Loucy (cell line): ENCODE measurements around the gene MSI1.

Experiments used
- H2AFZ ChIP-seq: fragments of 200-600 bp; sonication (generic); 2 replicates; pipeline ENCODE4 v1.6.0; 2016; ENCODE audit warnings: antibody characterized with exemption, mild to moderate bottlenecking, low read length, moderate library complexity
- H3F3A ChIP-seq: fragments of 200-600 bp; 2 replicates; pipeline ENCODE4 v1.6.0; 2016; ENCODE audit warnings: antibody characterized with exemption, low read depth, mild to moderate bottlenecking
- H3K27me3 ChIP-seq: fragments of 200-600 bp; sonication (generic); 2 replicates; pipeline ENCODE4 v1.6.1; 2014; ENCODE audit warnings: low read length, mild to moderate bottlenecking; ENCODE audit not compliant: insufficient read depth, poor library complexity, severe bottlenecking
- H3K36me3 ChIP-seq: fragments of 200-600 bp; sonication (generic); 2 replicates; pipeline ENCODE4 v1.6.1; 2016; ENCODE audit warnings: low read length; ENCODE audit not compliant: insufficient read depth
- H3K4me1 ChIP-seq: fragments of 200-600 bp; sonication (generic); 2 replicates; pipeline ENCODE4 v1.5.1; 2014; ENCODE audit warnings: low read length, mild to moderate bottlenecking; ENCODE audit not compliant: insufficient read depth, poor library complexity, severe bottlenecking
- H3K4me2 ChIP-seq: fragments of 200-600 bp; sonication (generic); 2 replicates; pipeline ENCODE4 v1.6.0; 2014; ENCODE audit warnings: antibody characterized with exemption, low read length, low read depth, mild to moderate bottlenecking; ENCODE audit not compliant: poor library complexity, severe bottlenecking
- H3K4me3 ChIP-seq: fragments of 200-600 bp; sonication (generic); 2 replicates; pipeline ENCODE4 v1.5.1; 2014; ENCODE audit warnings: low read length, mild to moderate bottlenecking, mixed read lengths; ENCODE audit not compliant: poor library complexity, severe bottlenecking
- H3K79me2 ChIP-seq: fragments of 200-600 bp; sonication (generic); 2 replicates; pipeline ENCODE4 v1.6.1; 2014; ENCODE audit warnings: low read length; ENCODE audit not compliant: insufficient read depth
- H3K9ac ChIP-seq: fragments of 200-600 bp; sonication (generic); 2 replicates; pipeline ENCODE4 v1.6.0; 2014; ENCODE audit warnings: mild to moderate bottlenecking, low read depth, low read length, moderate library complexity; ENCODE audit not compliant: poor library complexity, severe bottlenecking
- H3K9me2 ChIP-seq: fragments of 200-600 bp; sonication (generic); replicated peaks from 2 replicates; pipeline ENCODE4 v1.6.1; 2016; ENCODE audit warnings: low read depth, low read length, mixed read lengths
- H3K9me3 ChIP-seq: fragments of 200-600 bp; sonication (generic); 2 replicates; pipeline ENCODE4 v1.6.1; 2014; ENCODE audit warnings: mild to moderate bottlenecking, antibody characterized with exemption, low read length, low read depth; ENCODE audit not compliant: insufficient read depth
- H4K20me1 ChIP-seq: fragments of 200-600 bp; sonication (generic); 2 replicates; pipeline ENCODE4 v1.6.0; 2014; ENCODE audit warnings: antibody characterized with exemption, low read length, mild to moderate bottlenecking; ENCODE audit not compliant: insufficient read depth, poor library complexity, severe bottlenecking
- CTCF ChIP-seq: fragments of 200-600 bp; sonication (generic); conservative IDR thresholded peaks from 2 replicates; pipeline ENCODE4 v1.5.1; 2014; ENCODE audit warnings: mild to moderate bottlenecking, antibody characterized with exemption, low read length
- EZH2phosphoT487 ChIP-seq: fragments of 200-600 bp; IDR thresholded peaks from 2 replicates; pipeline ENCODE4 v1.6.1; 2018; ENCODE audit warnings: antibody characterized with exemption, mild to moderate bottlenecking, moderate library complexity, borderline replicate concordance

Gene MSI1

GRCh38 chr12:120353136-120353535 is 15.8 kb downstream of the MSI1 start:
- H2AFZ ChIP-seq = no peak overlapping the region
- no peaks in the 10 kb centered on the region for H3F3A ChIP-seq
- no peak overlapping the region for H3K4me2 ChIP-seq
- no peaks in the 10 kb centered on the region for H3K79me2 ChIP-seq
- H3K9me3 ChIP-seq = no peaks in the 10 kb centered on the region
- H3K27me3 ChIP-seq = no peaks in the 10 kb centered on the region
- H3K4me3 ChIP-seq = no peak overlapping the region
- H3K9ac ChIP-seq = no peak overlapping the region
- H3K4me1 ChIP-seq = no peaks in the 10 kb centered on the region
- no peaks in the 10 kb centered on the region for H3K36me3 ChIP-seq
- no peaks in the 10 kb centered on the region for H4K20me1 ChIP-seq
- TF ChIP-seq EZH2phosphoT487 (no peak), CTCF (no peak)
- H3K9me2 ChIP-seq = no peaks in the 10 kb centered on the region

- Histone ChIP-seq H3K9me3 (no peaks in the 10 kb centered on the region), H3K36me3 (no peaks in the 10 kb centered on the region), H3K4me2 (no peak overlapping the region), H3K4me1 (no peaks in the 10 kb centered on the region), H3F3A (no peaks in the 10 kb centered on the region), H3K4me3 (no peak overlapping the region), H4K20me1 (no peaks in the 10 kb centered on the region), H2AFZ (no peak overlapping the region), H3K9me2 (no peaks in the 10 kb centered on the region), H3K9ac (no peak overlapping the region), H3K27me3 (no peaks in the 10 kb centered on the region), H3K79me2 (no peaks in the 10 kb centered on the region)
- TF ChIP-seq CTCF (no peak), EZH2phosphoT487 (no peak)
Observed at GRCh38 chr12:120352117-120352516, 16.8 kb downstream of the MSI1 start.

GRCh38 chr12:120350576-120351350 is 18.2 kb downstream of the MSI1 start:
- TF ChIP-seq CTCF (no peak), EZH2phosphoT487 (no peak)
- no peaks in the 10 kb centered on the region for H3K27me3 ChIP-seq
- H3K9me2 ChIP-seq = no peaks in the 10 kb centered on the region
- H2AFZ ChIP-seq = no peak overlapping the region
- H3K9ac ChIP-seq = no peak overlapping the region
- no peak overlapping the region for H3K4me3 ChIP-seq
- no peak overlapping the region for H3K4me2 ChIP-seq
- no peaks in the 10 kb centered on the region for H3F3A ChIP-seq
- no peaks in the 10 kb centered on the region for H3K4me1 ChIP-seq
- H3K79me2 ChIP-seq = no peaks in the 10 kb centered on the region
- H3K9me3 ChIP-seq = no peaks in the 10 kb centered on the region
- H4K20me1 ChIP-seq = no peaks in the 10 kb centered on the region
- no peaks in the 10 kb centered on the region for H3K36me3 ChIP-seq
